GM12865 (cell line): Measurements from ENCODE around the gene LTO1.

ENCODE experiments used
- DNase-seq: peaks from one replicate; pipeline ENCODE4 v3.0.0; 2010; ENCODE audit warnings: low read depth
- H3K4me3 ChIP-seq: 2 replicates; pipeline ENCODE4 v1.5.1; 2011; ENCODE audit warnings: mild to moderate bottlenecking, low read depth, low read length, control low read depth
- CTCF ChIP-seq: IDR thresholded peaks from 2 replicates; pipeline ENCODE4 v1.5.1; 2011; ENCODE audit warnings: low read length, control low read depth, low read depth, inconsistent platforms; ENCODE audit not compliant: insufficient read depth; ENCODE audit errors: missing control alignments

LTO1 gene

GRCh38 chr11:69654001-69654659, 21.0 kb downstream of the LTO1 start:
- no peak for DNase-seq
- no peak for TF ChIP-seq CTCF
- no peak overlapping the region for H3K4me3 ChIP-seq

- TF ChIP-seq CTCF = no peak
- DNase-seq = no peak
- no peak overlapping the region for H3K4me3 ChIP-seq
Observed at GRCh38 chr11:69653406-69653960, 21.7 kb downstream of the LTO1 start.

GRCh38 chr11:69652999-69653398, 22.2 kb downstream of the LTO1 start:
- no peak for TF ChIP-seq CTCF
- H3K4me3 ChIP-seq = no peak overlapping the region
- DNase-seq = no peak

- no peak for TF ChIP-seq CTCF
- no peak for DNase-seq
- H3K4me3 ChIP-seq = no peak overlapping the region
Observed at GRCh38 chr11:69651834-69652620, 23.1 kb downstream of the LTO1 start.

- DNase-seq = no peak
- TF ChIP-seq CTCF = no peak
- no peak overlapping the region for H3K4me3 ChIP-seq
Observed at GRCh38 chr11:69650832-69651344, 24.3 kb downstream of the LTO1 start.

- no peak overlapping the region for H3K4me3 ChIP-seq
- TF ChIP-seq CTCF = no peak
- no peak for DNase-seq
Observed at GRCh38 chr11:69650081-69650831, 24.9 kb downstream of the LTO1 start.
